IPS-NIHi7 (cell line): Measurements from ENCODE around the gene HOXA6.

Source experiments
- DNase-seq: peaks from one replicate; pipeline ENCODE4 v3.0.0; 2012; ENCODE audit warnings: mixed read lengths; ENCODE audit errors: extremely low spot score

HOXA6 gene

DNA sequence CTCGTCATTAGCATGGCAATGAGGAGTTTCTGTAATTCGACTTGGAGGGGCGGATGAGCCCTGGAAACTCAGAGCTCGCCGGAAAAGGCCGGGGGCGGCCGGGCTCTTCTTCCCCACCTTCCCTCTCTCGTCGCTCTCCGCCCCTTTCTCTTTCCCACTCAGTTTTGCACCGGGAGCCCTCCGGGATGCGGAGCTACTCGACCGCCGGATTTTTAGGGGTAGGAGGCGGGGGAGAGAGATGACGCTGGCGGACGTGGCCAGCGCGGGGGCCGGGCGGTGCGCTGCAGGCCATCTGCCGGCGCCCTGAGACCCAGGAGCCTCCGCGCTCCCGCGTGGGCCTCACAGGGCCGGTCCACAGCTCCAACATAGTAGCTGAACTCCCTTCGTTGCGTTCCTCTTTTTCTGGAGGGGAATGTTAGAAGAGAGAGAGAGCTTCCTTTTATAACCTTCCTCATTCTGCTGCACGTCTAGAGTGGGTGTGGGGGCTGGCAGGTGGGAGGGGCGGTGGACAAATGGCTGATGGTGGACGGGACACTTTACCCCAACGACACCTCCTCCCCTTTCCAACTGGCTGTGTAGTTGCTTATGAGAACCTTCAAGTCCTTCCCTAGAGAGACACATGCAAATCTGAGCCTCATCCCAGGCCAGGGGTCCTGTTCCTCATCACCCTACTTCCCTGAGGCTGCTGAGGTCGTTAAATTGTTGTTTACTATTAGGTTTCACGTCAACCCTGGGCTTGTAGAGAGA is 50.6 kb downstream of the HOXA6 start:
- DNase-seq: no peak

DNA sequence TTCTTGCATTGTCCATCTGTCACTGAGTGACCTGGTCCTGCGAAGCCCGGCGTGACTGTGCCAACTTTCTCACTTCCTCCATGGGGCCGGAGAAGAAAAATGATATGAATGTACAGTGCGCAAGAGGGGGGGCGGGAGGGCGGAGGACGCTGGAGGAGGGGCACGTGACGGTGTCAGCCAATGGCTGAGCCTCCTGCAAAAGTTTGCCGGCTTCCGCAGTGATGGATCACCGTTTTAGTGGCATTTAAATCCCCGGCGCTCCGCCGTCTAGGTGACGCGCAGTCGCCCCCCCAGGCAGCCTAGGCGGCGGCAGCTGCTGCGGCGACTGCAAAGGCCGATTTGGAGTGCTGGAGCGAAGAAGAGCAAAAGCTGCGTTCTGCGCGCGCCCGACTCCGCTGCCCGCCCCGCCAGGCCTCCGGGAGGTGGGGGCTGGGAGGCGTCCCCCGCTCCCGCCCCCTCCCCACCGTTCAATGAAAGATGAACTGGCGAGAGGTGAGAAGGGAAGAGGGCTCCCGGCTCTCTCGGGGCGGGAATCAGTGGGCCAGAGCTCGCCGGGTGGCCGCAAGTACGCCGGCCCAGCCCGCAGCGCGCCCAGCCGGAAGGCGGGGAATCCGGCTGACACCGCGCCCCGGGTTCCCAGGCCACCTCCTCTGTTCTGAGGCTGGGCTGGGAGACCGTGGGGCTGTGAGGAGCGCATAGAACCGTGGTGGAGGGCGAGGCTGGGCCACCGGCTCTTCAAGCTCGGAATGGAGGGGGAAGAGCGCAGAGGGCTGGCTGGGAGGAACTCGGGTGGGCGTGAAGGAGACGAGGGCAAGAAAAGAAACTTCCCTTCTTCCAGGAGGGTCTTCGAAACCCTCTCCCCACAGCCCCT is 51.4 kb downstream of the HOXA6 start, which contains the start of gene HOXA1:
Gene HOXA1, minus strand, starts transcription at position 104 of the 871 bp plus-strand sequence. Its CDS starts 88 bp downstream, at position 16.
- peak; percentile 79 for DNase-seq
